Keratinocyte (primary cell): ENCODE data around the gene CRYBA2. TPM values are rescaled to one million over a fixed set of nuclear protein-coding genes. Genes with fewer than 3 reads are reported as not detected.

Experiments used
- DNase-seq: peaks from one replicate; pipeline ENCODE4 v3.0.0-alpha.2; 2011; ENCODE audit warnings: low read depth, missing footprints, low spot score
- FAIRE-seq: peaks from 2 replicates; lab custom pipeline; 2011; peaks lifted over from hg19 to GRCh38; lab: Jason Lieb, UNC
- H2AFZ ChIP-seq: 2 replicates; pipeline ENCODE4 v1.6.0; 2012; ENCODE audit warnings: low read length, control low read depth, inconsistent platforms; ENCODE audit not compliant: control insufficient read depth
- H3K27ac ChIP-seq: 2 replicates; pipeline ENCODE4 v1.5.1; 2011; ENCODE audit warnings: low read length; ENCODE audit not compliant: control insufficient read depth, insufficient read depth
- H3K27me3 ChIP-seq: 3 replicates; pipeline ENCODE4 v1.6.0; 2011; ENCODE audit warnings: low read length; ENCODE audit not compliant: control insufficient read depth, insufficient read depth; ENCODE audit errors: extremely low read depth
- H3K36me3 ChIP-seq, 2 experiments: 2 replicates in 1 of 2; 3 replicates in 1 of 2; pipeline ENCODE4 v1.5.1; 2011; ENCODE audit warnings: low read length in 2 of 2, mild to moderate bottlenecking in 1 of 2; ENCODE audit not compliant: control insufficient read depth in 2 of 2, insufficient read depth in 2 of 2; ENCODE audit errors: extremely low read depth in 1 of 2
- H3K4me1 ChIP-seq: 3 replicates; pipeline ENCODE4 v1.5.1; 2011; ENCODE audit warnings: low read length; ENCODE audit not compliant: control insufficient read depth, insufficient read depth; ENCODE audit errors: extremely low read depth
- H3K4me2 ChIP-seq: 3 replicates; pipeline ENCODE4 v1.6.0; 2011; ENCODE audit warnings: low read depth, low read length; ENCODE audit not compliant: control insufficient read depth, insufficient read depth; ENCODE audit errors: extremely low read depth
- H3K4me3 ChIP-seq, 3 experiments: fragments of 200-600 bp in 1 of 3; sonication (generic) in 1 of 3; 2 replicates in 2 of 3; 3 replicates in 1 of 3; pipeline ENCODE4 v1.5.1; 2011 to 2016; ENCODE audit warnings: low read length in 3 of 3, mild to moderate bottlenecking in 3 of 3, control low read depth in 2 of 3, inconsistent platforms in 1 of 3, low read depth in 1 of 3, mixed read lengths in 1 of 3, mixed run types in 1 of 3, moderate library complexity in 1 of 3; ENCODE audit not compliant: control insufficient read depth in 2 of 3, insufficient read depth in 2 of 3; ENCODE audit errors: extremely low read depth in 1 of 3
- H3K79me2 ChIP-seq: 2 replicates; pipeline ENCODE4 v1.6.0; 2012; ENCODE audit warnings: low read length; ENCODE audit not compliant: control insufficient read depth, insufficient read depth
- H3K9ac ChIP-seq: 3 replicates; pipeline ENCODE4 v1.6.0; 2011; ENCODE audit warnings: low read length; ENCODE audit not compliant: control insufficient read depth, insufficient read depth; ENCODE audit errors: extremely low read depth
- H3K9me1 ChIP-seq: 3 replicates; pipeline ENCODE4 v1.6.0; 2011; ENCODE audit warnings: low read length; ENCODE audit not compliant: control insufficient read depth, insufficient read depth; ENCODE audit errors: extremely low read depth
- H3K9me3 ChIP-seq: 2 replicates; pipeline ENCODE4 v1.5.1; 2012; ENCODE audit warnings: low read depth, low read length; ENCODE audit not compliant: control insufficient read depth
- H4K20me1 ChIP-seq: 3 replicates; pipeline ENCODE4 v1.6.0; 2011; ENCODE audit warnings: low read length; ENCODE audit not compliant: control insufficient read depth, insufficient read depth; ENCODE audit errors: extremely low read depth
- CTCF ChIP-seq, 3 experiments: IDR thresholded peaks in 1 of 3; conservative IDR thresholded peaks in 1 of 3; optimal IDR thresholded peaks in 1 of 3; 2 replicates in 2 of 3; 3 replicates in 1 of 3; pipeline versions ENCODE3 to v1.5.1; 2011; ENCODE audit warnings: low read length in 3 of 3, mild to moderate bottlenecking in 3 of 3, moderate library complexity in 2 of 3, control low read depth in 1 of 3, inconsistent platforms in 1 of 3; ENCODE audit not compliant: insufficient read depth in 2 of 3; ENCODE audit errors: extremely low read depth in 1 of 3
- EZH2 ChIP-seq: IDR thresholded peaks from one replicate; pipeline ENCODE4 v1.6.1; 2012; ENCODE audit warnings: inconsistent platforms, mild to moderate bottlenecking, low read length, moderate library complexity
- dilution Hi-C: fragments of 300-500 bp; cut with MboI; formaldehyde crosslinking; loops from one replicate; pipeline ENCODE4 v1.7.0; 2020; ENCODE audit warnings: low sequenced_read_pairs; ENCODE audit not compliant: extremely low pct_ligation_motif_present
- polyA plus RNA-seq, 5 experiments: library from polyadenylated mRNA; depleted of rRNA in 3 of 5; stranded (reverse) in 3 of 5; stranded (forward) in 1 of 5; unstranded in 1 of 5; fragments of >200 nt; gene quantifications; 1 replicate in 1 of 5; 2 replicates in 3 of 5; 3 replicates in 1 of 5; pipeline versions ENCODE4 v1.2.1 to v1.2.3, GENCODE V29; 2011 to 2012; ENCODE audit warnings: missing spikeins in 2 of 5, low read depth in 1 of 5, low replicate concordance in 1 of 5

Gene CRYBA2
- polyA plus RNA-seq, 1 donor (not counting 4 experiments of a cell fraction or from before 2014, with no cell fraction given): not detected

DNA sequence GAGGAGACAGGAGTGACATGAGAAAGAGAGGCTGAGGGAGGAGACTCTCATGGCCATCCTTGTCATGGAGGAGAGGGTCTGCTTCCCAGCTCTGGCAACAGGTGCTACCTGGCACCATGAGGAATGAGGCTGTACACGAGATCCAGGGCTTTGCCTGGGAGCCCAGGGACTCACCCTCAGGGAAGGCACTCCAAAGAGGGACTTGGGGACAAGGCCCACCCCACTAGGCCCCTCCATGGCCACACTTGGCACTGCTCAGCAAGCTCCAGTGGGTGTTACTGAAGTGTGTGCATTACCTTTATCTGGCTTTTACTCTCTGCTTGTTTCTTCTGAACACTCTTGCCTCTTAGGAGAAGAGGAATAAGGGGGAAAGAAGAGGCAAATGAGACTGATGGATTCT is 45.4 kb upstream of the CRYBA2 start:
- Histone ChIP-seq H3K4me3 (no peak overlapping the region), H3K36me3 (no peaks in the 10 kb centered on the region), H3K79me2 (no peaks in the 10 kb centered on the region), H2AFZ (no peak overlapping the region), H3K9ac (no peak overlapping the region), H3K9me3 (no peaks in the 10 kb centered on the region), H3K4me2 (no peak overlapping the region), H3K9me1 (no peaks in the 10 kb centered on the region), H3K27me3 (peaks cover 24% of the 10 kb centered on the region), H4K20me1 (no peaks in the 10 kb centered on the region), H3K4me1 (no peaks in the 10 kb centered on the region), H3K27ac (no peak overlapping the region)
- FAIRE-seq (no peak), DNase-seq (no peak)
- dilution Hi-C loops: no loop called here
- no peak for TF ChIP-seq EZH2
- no peak for TF ChIP-seq CTCF (optimal IDR thresholded peaks at IDR 0.05 in 1 of 3, IDR thresholded peaks at IDR 0.05 in 1 of 3, conservative IDR thresholded peaks at IDR 0.05 in 1 of 3; ENCODE audit: extremely low read depth in 1 of 3, insufficient read depth in 2 of 3, low read length in 3 of 3)

DNA sequence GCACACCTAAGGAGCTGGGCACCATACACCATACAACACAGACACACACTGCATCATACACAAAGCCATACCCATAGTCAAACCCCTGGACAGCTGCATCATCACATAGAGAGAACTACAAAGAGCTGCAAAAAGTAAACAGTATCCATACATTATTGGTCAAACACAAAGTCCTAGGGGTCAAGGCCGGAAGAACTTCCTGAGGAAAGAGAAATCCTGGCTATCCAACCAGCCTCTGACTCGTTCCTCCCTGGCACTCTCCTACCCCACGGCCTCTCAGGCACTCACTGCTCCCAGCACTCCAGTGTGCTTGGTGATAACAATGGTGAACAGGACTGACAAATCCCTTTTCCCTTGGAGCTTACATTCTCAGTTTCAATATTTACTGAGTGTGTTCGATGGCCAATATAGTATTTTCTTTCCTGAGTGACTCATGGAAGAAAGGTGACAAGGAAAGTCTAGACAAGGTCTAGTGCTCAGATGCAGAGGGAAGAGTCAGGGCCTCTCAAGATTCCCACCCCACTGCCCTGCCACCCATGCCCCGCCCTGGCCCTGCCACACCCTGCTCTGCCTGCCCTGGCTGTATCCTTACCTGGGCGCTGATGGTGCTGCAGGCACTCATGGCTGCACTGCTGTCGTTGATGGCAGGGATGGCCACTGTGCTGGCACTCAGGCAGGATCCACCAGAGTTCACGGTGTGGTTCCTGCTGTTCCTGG is 44.7 kb upstream of the CRYBA2 start:
- H3K27me3 ChIP-seq: peaks cover 24% of the 10 kb centered on the region

More for the DNA sequence above, 44.7 kb upstream of the CRYBA2 start:
- FAIRE-seq: no peak
- no peaks in the 10 kb centered on the region for H3K4me1 ChIP-seq
- H3K36me3 ChIP-seq: no peaks in the 10 kb centered on the region
- dilution Hi-C loops: no loop called here
- H4K20me1 ChIP-seq: no peaks in the 10 kb centered on the region
- no peaks in the 10 kb centered on the region for H3K9me3 ChIP-seq
- H3K79me2 ChIP-seq: no peaks in the 10 kb centered on the region
- no peak for TF ChIP-seq CTCF (optimal IDR thresholded peaks at IDR 0.05 in 1 of 3, IDR thresholded peaks at IDR 0.05 in 1 of 3, conservative IDR thresholded peaks at IDR 0.05 in 1 of 3; ENCODE audit: extremely low read depth in 1 of 3, insufficient read depth in 2 of 3, low read length in 3 of 3)
- no peak for TF ChIP-seq EZH2
- DNase-seq: no peak
- H3K4me3 ChIP-seq: no peak overlapping the region
- H2AFZ ChIP-seq: no peak overlapping the region
- H3K27ac ChIP-seq: no peak overlapping the region
- no peaks in the 10 kb centered on the region for H3K9me1 ChIP-seq
- no peak overlapping the region for H3K9ac ChIP-seq
- no peak overlapping the region for H3K4me2 ChIP-seq
